ENCODE data around the gene ISOC2. TPM values are rescaled to one million over a fixed set of nuclear protein-coding genes. Genes with fewer than 3 reads are reported as not detected.
A peak's percentile ranks its signal among the peaks of the same experiment; 100 is the strongest.
"Not testable (repeated sequence)": the region's sequence is repeated elsewhere in the genome, so short reads cannot be mapped to it uniquely, and the experiment has no call there.

The ISOC2 gene
- total RNA-seq, 2 experiments from 2014 or later, result 18.6 to 20.5 TPM

DNA sequence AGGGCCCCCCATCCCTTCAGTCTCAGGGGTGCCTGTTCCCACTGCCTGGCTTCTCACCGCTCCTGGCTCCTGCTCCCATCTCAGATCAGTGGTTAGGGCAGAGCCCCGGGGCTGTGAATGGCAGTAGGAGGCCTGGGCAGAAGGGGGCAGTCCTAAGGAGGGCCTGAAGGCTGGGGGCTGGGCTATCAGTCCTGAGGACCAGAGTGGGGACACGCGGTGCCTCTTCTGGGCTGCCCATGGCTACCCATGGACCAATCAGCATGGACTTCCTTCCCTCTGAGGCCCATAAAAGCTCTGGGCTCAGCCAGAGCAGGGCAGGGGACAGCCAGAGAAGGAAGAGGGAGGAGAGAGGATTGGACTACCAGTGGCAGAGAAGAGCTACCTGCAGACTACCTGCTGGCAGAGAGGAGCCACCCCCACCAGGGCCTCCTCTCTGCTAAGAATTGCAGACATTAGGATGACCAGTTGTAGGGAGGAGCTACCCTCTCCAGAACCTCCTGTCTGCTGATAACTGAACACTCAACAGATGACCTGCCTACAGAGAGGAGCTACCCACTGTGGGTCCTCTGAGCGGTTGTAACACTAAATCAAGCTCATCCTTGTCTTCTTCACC, 41.7 kb downstream of the ISOC2 start:
- no peaks in the 10 kb centered on the region for H3K27me3 Mint-ChIP-seq (ENCODE audit: low read depth)
- intact Hi-C loops (cut with micrococcal nuclease), result no loop called here
- H3K4me3 Mint-ChIP-seq, result no peak overlapping the region
- H3K4me1 Mint-ChIP-seq (ENCODE audit: low read depth), result peaks cover 13% of the 10 kb centered on the region
- no peaks in the 10 kb centered on the region for H3K9me3 Mint-ChIP-seq
- CTCF ChIA-PET, result interaction anchor here (0.6 to 3.4 kb wide), 7 partner anchors 10 to 279 kb away, joined by 3 to 13 read pairs (median 4); no protein-coding TSS in a partner anchor
- no peak for DNase-seq
- no peak overlapping the region for H3K27ac Mint-ChIP-seq
- no peaks in the 10 kb centered on the region for H3K36me3 Mint-ChIP-seq (ENCODE audit: low read depth)

DNA sequence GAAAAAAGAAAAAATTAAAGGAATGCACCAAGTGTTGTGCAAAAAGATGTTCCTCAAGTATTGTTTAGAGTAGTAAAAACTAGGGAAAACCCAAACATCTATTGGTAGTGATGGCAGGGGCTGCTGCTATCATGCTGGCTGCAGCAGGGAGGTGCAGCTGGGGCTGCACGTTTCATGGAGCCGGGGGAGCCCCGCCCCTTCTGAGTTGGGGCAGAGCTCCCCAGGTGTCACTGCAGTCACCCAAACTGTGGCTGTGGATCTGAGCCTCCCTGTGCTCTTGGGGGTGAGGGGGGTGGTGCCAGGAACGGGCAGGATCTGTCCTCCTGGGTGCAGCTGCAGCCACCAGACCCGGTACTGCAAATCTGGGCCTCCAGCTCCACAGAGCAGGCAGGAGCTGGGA, 42.3 kb downstream of the ISOC2 start:
- intact Hi-C loops (cut with micrococcal nuclease), result no loop called here
- DNase-seq, result no peak
- Mint-ChIP-seq H3K4me3 (no peak overlapping the region), H3K4me1 (ENCODE audit: low read depth) (peaks cover 13% of the 10 kb centered on the region), H3K36me3 (ENCODE audit: low read depth) (no peaks in the 10 kb centered on the region), H3K9me3 (no peaks in the 10 kb centered on the region), H3K27me3 (ENCODE audit: low read depth) (no peaks in the 10 kb centered on the region), H3K27ac (no peak overlapping the region)
- CTCF ChIA-PET, result interaction anchor here (0.8 to 3.4 kb wide), 7 partner anchors 9 to 279 kb away, joined by 3 to 13 read pairs (median 3); no protein-coding TSS in a partner anchor

DNA sequence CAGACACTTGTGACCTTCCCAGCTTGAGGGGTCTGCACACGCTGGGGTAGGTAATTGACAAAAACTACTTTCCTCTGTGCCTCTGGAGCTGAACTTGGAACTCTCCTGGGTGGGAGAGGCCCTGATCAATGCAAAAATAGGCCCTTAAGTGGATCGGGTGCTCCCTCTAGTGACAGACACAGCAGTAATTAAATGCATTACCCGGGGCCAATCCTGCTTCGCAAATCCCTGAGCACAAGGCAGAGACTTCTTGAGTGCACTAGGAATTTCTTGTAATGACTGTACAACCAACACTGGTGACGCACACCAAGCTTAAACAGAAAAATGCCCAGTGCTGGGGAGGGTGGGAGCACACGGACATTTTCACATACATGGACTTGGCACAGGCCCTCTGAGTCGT, 43.3 kb downstream of the ISOC2 start:
- no peaks in the 10 kb centered on the region for H3K27me3 Mint-ChIP-seq (ENCODE audit: low read depth)
- H3K27ac Mint-ChIP-seq, result no peak overlapping the region
- H3K4me1 Mint-ChIP-seq (ENCODE audit: low read depth), result peaks cover 13% of the 10 kb centered on the region
- H3K36me3 Mint-ChIP-seq (ENCODE audit: low read depth), result no peaks in the 10 kb centered on the region
- DNase-seq, result peak; percentile 73
- intact Hi-C loops (cut with micrococcal nuclease), result loop anchor here (1.0 kb wide), 2 partner anchors 206 to 277 kb away; no protein-coding TSS in a partner anchor
- no peaks in the 10 kb centered on the region for H3K9me3 Mint-ChIP-seq
- CTCF ChIA-PET, result interaction anchor here (0.5 to 3.4 kb wide), 10 partner anchors 10 to 1144 kb away, joined by 3 to 13 read pairs (median 4); partner anchors contain the start of gene TMEM238
- H3K4me3 Mint-ChIP-seq, result no peak overlapping the region

DNA sequence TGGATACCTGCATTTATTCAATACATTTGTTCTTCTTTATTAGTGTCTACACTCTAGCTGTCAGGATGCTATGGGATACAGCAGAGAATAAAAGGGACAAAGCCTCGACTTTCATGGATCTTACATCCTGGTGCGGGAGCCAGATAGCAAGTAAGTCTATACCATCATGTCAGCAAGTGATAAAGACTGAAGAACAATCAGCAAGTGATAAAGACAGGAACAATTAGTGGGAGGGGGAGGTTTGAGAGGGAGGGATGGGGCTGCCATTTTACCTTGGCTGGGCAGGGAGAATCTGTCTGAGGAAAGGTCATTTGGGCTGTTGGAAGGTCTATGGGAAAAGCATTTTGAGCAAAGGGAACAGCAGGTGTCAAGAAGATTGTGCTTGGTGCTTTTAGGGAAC, 51.3 kb downstream of the ISOC2 start:
- Mint-ChIP-seq H3K4me3 (no peak overlapping the region), H3K36me3 (ENCODE audit: low read depth) (peaks cover 24% of the 10 kb centered on the region), H3K4me1 (ENCODE audit: low read depth) (peaks cover 25% of the 10 kb centered on the region), H3K9me3 (peaks cover 4% of the 10 kb centered on the region), H3K27ac (no peak overlapping the region), H3K27me3 (ENCODE audit: low read depth) (no peaks in the 10 kb centered on the region)
- intact Hi-C loops (cut with micrococcal nuclease), result no loop called here
- no peak for DNase-seq
- CTCF ChIA-PET, result interaction anchor here (1.5 kb wide), 1 partner anchor 118 kb away, joined by 4 read pairs; no protein-coding TSS in a partner anchor

DNA sequence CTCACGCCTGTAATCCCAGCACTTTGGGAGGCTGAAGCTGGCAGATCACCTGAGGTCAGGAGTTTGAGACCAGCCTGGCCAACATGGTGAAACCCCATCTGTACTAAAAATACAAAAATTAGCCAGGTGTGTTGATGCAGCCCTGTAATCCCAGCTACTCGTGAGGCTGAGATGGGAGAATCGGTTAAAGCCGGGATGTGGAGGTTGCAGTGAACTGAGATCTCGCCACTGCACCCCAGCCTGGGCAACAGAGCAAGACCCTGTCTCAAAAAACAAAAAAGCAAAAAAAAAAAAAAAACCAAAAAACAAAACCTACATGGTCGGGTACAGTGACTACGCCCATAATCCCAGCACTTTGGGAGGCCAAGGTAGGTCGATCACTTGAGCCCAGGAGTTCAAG, 52.3 kb downstream of the ISOC2 start:
- H3K9me3 Mint-ChIP-seq; H3K27me3 Mint-ChIP-seq (ENCODE audit: low read depth); DNase-seq: not testable (repeated sequence)
- Mint-ChIP-seq H3K36me3 (ENCODE audit: low read depth) (peaks cover 26% of the 10 kb centered on the region), H3K4me1 (ENCODE audit: low read depth) (peaks cover 25% of the 10 kb centered on the region), H3K27ac (peak overlapping the region; percentile 96), H3K4me3 (peak overlapping the region; percentile 1)
- intact Hi-C loops (cut with micrococcal nuclease), result loop anchor here (5.0 kb wide), 3 partner anchors 107 to 1272 kb away; partner anchors contain the start of genes BRSK1, CNOT3 and HSPBP1
- CTCF ChIA-PET, result interaction anchor here (1.0 to 1.2 kb wide), 4 partner anchors 11 to 117 kb away, joined by 3 to 6 read pairs (median 4); partner anchors contain the start of gene TMEM238

DNA sequence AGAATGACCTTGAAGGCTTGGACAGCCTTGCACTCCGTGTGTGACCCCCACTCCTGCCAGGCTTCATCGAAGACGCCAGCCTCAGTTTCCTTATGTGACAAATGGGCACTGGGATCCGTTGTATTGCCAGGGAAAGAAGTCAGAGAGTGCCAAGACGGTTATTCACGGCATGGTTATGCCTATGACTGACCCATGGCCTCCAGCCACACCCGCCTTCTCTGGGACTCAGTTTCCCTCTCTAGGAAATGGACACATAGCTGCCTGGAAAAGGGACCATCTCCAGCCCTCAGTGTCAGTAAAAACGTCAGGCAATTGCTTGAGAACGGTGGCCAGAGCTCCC, 52.9 kb downstream of the ISOC2 start:
- CTCF ChIA-PET, result interaction anchor here (1.0 to 1.2 kb wide), 3 partner anchors 24 to 117 kb away, joined by 3 to 6 read pairs (median 5); partner anchors contain the start of gene TMEM238
- DNase-seq, result no peak
- Mint-ChIP-seq H3K9me3 (peaks cover 4% of the 10 kb centered on the region), H3K27me3 (ENCODE audit: low read depth) (no peaks in the 10 kb centered on the region), H3K36me3 (ENCODE audit: low read depth) (peaks cover 32% of the 10 kb centered on the region), H3K27ac (peak overlapping the region; percentile 96), H3K4me1 (ENCODE audit: low read depth) (peaks cover 25% of the 10 kb centered on the region), H3K4me3 (peak overlapping the region; percentile 93)
- intact Hi-C loops (cut with micrococcal nuclease), result loop anchor here (1.0 to 5.0 kb wide), 10 partner anchors 23 to 1271 kb away; partner anchors contain the start of genes BRSK1, CNOT3, HSPBP1 and ISOC2

DNA sequence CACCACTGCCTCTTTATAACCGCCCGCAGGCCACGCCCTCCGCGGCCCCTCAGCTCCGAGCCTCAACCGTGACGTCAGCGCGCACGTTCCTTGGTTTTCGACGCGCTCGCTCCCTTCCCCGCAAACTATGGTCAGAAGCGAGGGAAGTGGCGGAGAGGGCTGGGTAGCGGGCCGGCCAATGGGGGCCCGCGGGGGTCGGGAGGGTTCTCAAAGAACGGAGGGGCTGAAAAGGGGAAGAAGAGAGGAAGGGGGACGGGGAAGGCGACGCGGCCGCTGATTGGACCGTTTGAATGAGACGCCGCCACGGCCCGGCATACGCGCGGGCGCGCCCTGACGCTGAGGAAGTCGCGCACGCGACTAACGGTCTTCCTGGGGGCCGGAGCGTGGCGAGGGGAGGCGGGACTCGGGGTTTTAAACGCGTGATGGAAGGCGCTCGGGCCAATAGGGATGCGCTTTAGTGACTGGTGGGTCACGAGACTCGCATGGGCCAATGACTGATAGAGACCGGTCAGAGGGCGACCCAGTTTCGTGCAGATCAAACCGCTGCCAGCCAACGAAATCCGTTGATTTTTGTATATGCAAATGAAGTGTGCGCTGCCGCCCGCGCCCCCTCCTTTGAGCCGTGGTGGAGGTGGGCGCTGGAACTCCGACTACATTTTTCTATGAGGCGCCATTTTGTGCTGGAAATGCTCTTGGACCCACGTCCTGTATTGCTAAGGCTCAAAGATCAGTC, 53.5 kb downstream of the ISOC2 start:
- Mint-ChIP-seq H3K4me1 (ENCODE audit: low read depth) (peaks cover 27% of the 10 kb centered on the region), H3K27ac (peak overlapping the region; percentile 96), H3K27me3 (ENCODE audit: low read depth) (no peaks in the 10 kb centered on the region), H3K4me3 (peak overlapping the region; percentile 93), H3K36me3 (ENCODE audit: low read depth) (peaks cover 37% of the 10 kb centered on the region), H3K9me3 (peaks cover 4% of the 10 kb centered on the region)
- DNase-seq, result peak; percentile 98
- intact Hi-C loops (cut with micrococcal nuclease), result loop anchor here (1.0 to 5.0 kb wide), 11 partner anchors 23 to 1271 kb away; partner anchors contain the start of genes BRSK1, CNOT3, HSPBP1 and ISOC2
- CTCF ChIA-PET, result interaction anchor here (0.6 to 1.2 kb wide), 3 partner anchors 24 to 116 kb away, joined by 3 to 6 read pairs (median 5); partner anchors contain the start of gene TMEM238

DNA sequence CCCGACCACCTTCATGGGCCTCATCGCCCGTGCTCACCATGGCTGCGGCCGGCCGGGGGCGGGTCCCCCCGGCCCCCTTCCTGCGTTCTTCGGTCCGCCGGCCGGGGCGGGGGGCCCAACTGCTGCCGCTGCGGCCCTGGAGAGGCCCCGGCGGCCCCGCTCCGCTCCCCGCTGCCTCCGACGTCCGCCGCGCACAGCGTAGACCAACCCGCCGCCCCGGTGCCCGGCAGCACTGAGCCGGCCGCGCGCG, 54.0 kb downstream of the ISOC2 start, which contains the start of gene UBE2S:
Gene UBE2S, minus strand, starts transcription at position 239 of the 250 bp plus-strand sequence. Its CDS starts 199 bp downstream, at position 40.
- peak within 1 kb of the TSS; percentile 93 for H3K4me3 Mint-ChIP-seq
- H3K4me1 Mint-ChIP-seq (ENCODE audit: low read depth), result peaks cover 27% of the 10 kb centered on the region
- not testable (repeated sequence) for DNase-seq; H3K27me3 Mint-ChIP-seq (ENCODE audit: low read depth); H3K9me3 Mint-ChIP-seq
- CTCF ChIA-PET, result interaction anchor here (0.6 kb wide), 1 partner anchor 59 kb away, joined by 3 read pairs; no protein-coding TSS in a partner anchor
- intact Hi-C loops (cut with micrococcal nuclease), result loop anchor here (1.0 to 5.0 kb wide), 4 partner anchors 69 to 1270 kb away; partner anchors contain the start of genes BRSK1, CNOT3, HSPBP1 and ZNF628
- H3K27ac Mint-ChIP-seq, result peak within 1 kb of the TSS; percentile 96
- peaks cover 42% of the 10 kb centered on the region for H3K36me3 Mint-ChIP-seq (ENCODE audit: low read depth)

DNA sequence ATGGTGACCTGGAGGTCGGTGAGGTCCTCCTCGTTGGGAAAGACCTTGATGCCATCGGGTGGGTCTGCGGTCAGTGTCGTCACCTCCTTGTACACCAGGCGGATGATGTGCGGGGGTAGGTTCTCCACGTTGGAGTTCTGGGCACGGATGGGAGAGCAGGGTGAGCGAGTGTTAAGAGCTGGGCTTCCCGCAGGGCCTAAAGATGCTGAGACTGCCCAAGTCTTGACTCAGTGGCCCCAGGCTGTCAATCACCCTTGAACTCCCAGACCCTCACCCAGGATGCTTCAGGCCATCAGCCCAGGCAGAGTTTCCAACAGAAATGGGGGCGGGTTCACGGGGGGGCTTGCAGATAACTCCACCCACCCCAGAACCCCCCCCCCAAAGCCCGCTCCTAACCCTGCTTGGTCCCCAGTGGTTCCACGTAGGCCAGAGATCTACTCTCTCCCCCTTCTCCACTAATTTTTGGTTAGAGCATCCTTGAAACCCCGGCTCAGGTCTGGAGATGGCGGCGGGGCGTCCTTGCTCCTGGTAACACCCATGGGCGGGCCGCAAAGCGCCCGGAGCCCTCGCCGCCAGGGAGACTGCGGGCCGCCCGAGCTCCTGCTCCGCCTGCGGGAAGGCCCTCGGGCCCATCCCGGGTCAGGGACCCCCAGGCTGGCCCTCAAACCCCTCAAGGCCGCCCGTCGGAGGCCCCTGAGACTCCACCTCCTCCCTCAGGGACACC, 54.5 kb downstream of the ISOC2 start:
- Mint-ChIP-seq H3K27ac (peak overlapping the region; percentile 75), H3K4me1 (ENCODE audit: low read depth) (peaks cover 27% of the 10 kb centered on the region), H3K9me3 (peaks cover 4% of the 10 kb centered on the region), H3K27me3 (ENCODE audit: low read depth) (no peaks in the 10 kb centered on the region), H3K4me3 (peak overlapping the region; percentile 93), H3K36me3 (ENCODE audit: low read depth) (peaks cover 47% of the 10 kb centered on the region)
- CTCF ChIA-PET, result interaction anchor here (0.6 kb wide), 1 partner anchor 60 kb away, joined by 3 read pairs; no protein-coding TSS in a partner anchor
- intact Hi-C loops (cut with micrococcal nuclease), result loop anchor here (1.0 to 5.0 kb wide), 4 partner anchors 69 to 1270 kb away; partner anchors contain the start of genes BRSK1, CNOT3, HSPBP1 and ZNF628
- DNase-seq, result peak; percentile 40

DNA sequence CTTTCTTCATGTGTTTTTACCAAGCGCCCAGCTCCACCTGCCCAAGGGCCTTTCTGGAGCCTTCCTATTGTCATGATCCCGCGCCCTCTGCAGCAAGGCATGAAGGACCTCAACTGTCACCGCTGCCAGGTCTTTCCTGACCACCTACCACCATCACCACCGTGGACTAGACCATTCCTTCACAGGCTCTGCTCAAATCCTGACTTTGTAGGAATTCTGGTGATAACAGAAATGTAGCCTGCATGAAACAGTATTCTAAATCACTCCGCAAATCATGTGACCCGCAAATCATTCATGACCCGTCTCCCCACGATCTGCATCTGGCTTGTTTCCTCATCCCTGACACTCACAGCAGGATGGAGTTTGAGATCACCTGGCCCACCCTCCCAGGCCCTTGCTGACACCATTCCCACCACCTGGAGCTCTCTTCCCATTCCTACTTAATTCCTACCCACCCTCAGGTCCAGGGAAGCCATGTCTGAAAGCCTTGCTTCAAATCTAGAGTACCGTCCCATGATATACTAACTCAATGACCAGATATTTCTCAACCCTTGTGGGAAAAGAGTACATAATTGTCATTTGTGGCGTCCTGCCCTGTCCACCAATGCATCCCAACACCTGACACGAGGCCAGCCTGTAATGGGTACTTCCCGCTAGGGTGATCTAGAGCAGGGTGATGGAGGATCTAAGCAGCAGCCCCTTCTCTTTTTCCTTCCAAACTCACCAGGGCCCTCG, 55.2 kb downstream of the ISOC2 start:
- H3K9me3 Mint-ChIP-seq, result peaks cover 4% of the 10 kb centered on the region

DNA sequence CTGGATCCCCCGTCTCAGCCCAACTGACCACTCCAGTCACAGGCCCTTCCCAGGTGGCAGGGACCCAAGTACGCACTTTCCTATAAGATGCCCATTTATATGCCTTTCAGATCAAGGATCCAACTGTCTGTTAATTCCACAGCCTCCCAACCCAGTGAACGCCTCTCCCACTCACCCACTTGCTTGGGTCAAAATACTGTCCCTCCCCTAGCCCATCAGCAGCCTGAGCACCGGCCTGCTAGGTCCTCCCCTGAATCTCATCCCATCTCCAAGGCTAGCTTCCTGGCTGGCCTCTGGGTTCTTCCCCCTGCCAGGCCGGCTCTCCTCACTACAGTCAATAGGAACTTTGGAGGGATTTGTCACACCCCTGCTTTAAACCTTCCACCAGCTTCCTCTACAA, 55.8 kb downstream of the ISOC2 start:
- Mint-ChIP-seq H3K9me3 (peaks cover 4% of the 10 kb centered on the region), H3K27ac (peak overlapping the region; percentile 52), H3K36me3 (ENCODE audit: low read depth) (peaks cover 55% of the 10 kb centered on the region), H3K4me1 (ENCODE audit: low read depth) (peaks cover 27% of the 10 kb centered on the region), H3K27me3 (ENCODE audit: low read depth) (no peaks in the 10 kb centered on the region), H3K4me3 (peak overlapping the region; percentile 93)
- intact Hi-C loops (cut with micrococcal nuclease), result loop anchor here (5.0 kb wide), 3 partner anchors 103 to 1268 kb away; partner anchors contain the start of genes BRSK1, CNOT3 and HSPBP1
- CTCF ChIA-PET, result interaction anchor here (0.8 kb wide), 1 partner anchor 13 kb away, joined by 3 read pairs; no protein-coding TSS in a partner anchor
- no peak for DNase-seq

More for the DNA sequence above, 55.2 kb downstream of the ISOC2 start:
- Mint-ChIP-seq H3K27me3 (ENCODE audit: low read depth) (no peaks in the 10 kb centered on the region), H3K4me3 (peak overlapping the region; percentile 93), H3K4me1 (ENCODE audit: low read depth) (peaks cover 27% of the 10 kb centered on the region), H3K27ac (peak overlapping the region; percentile 75), H3K36me3 (ENCODE audit: low read depth) (peaks cover 52% of the 10 kb centered on the region)
- CTCF ChIA-PET, result interaction anchor here (0.8 kb wide), 1 partner anchor 12 kb away, joined by 3 read pairs; no protein-coding TSS in a partner anchor
- intact Hi-C loops (cut with micrococcal nuclease), result loop anchor here (5.0 kb wide), 3 partner anchors 104 to 1269 kb away; partner anchors contain the start of genes BRSK1, CNOT3 and HSPBP1
- DNase-seq, result no peak

Data from activated naive CD4-positive, alpha-beta T cell treated with anti-CD3 and anti-CD28 coated beads for 36 hours (primary cell).